HK-2 (cell line): ENCODE measurements around the gene TRIM41.
"Not testable (repeated sequence)": the region's sequence is repeated elsewhere in the genome, so short reads cannot be mapped to it uniquely, and the experiment has no call there.

Experiments
- DNase-seq: peaks from one replicate; pipeline ENCODE4 v3.0.0-alpha.2; 2018; ENCODE audit not compliant: unreplicated experiment

The TRIM41 gene

DNA sequence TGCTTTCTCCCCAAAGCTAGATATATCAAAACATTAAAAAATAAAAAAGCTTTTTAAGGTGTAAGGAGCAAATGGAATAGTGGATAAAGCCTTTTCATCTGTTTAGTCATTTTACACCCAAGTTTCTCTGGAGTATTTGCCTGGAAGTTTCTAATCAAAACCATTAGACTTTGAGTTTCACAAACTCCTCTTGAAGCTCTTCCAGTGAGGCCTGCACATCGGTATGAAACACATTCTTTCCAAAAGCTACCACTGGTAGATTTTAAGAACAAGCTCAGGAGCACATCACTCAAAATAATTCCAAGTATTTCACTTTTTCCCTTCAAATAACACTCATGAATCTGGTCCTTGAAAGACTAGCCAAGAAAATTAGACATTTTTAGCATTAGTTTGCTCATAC is 32.2 kb downstream of the TRIM41 start:
- DNase-seq, result no peak

DNA sequence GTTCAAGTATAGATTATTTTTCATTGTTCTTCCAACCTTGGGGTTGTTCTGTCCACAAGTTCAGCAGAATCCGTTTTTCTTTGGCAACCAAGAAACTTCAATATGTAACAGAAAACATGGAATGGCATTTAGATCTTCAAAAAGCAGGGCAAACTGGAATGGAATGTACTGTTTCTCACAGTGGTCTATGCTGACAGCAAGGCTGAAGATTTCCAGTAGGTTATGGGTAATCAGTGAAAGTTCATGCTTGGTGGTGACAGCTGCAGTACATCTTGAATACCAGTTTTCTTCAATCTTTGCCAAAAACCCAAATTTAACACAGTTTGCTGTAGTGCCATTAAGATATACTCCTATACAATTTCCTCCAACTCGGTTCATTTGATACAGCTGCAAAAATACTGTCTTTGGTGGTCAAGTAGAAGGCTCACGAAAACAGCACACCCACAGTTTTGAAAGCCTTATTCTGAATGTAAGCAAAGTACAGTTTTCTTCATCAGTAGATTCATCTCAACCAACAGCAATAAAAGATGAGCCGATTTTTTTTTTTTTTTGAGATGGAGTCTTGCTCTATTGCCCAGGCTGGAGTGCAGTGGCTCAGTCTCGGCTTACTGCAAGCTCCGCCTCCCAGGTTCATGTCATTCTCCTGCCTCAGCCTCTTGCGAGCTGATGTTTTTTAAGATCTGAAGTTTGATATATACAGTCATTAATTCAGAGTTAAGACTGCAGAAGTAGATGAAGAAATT is 32.9 kb downstream of the TRIM41 start:
- DNase-seq, result no peak

DNA sequence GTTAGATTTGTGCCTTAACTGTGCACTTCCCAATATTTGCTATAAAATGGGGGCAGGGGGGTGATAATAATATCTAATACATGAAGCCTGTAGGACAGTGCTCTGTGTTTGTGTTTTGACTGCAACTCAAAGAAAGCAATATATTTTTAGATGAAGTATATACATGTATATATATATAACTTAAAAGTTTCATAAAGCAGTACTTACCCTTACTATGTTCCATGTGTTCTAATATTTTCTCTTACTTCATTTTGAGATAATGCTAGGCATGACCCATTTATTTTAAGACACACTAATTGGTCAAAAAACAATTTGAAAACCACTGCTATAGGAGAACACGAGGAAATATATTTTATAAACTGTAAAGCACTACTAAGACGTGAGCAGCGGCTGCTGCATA is 35.5 kb downstream of the TRIM41 start:
- DNase-seq, result no peak

DNA sequence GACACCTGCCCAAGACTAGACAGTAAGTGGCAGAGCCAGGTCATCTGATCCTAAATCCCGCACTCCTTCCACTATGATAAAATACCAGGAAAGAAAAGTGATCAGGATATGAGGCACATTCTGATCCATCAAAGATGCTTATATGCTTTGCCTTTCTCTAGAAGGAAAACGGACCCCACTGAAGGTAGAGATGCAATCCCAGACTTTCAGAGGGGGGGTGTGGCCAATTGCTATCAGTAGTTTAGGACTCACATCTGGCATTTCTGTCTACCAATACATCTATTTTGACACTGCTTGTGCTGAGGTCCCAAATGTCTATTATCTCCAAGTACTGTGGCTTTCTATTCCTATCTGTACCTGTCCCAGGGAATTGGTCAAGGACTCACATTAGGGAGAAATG is 36.2 kb downstream of the TRIM41 start:
- no peak for DNase-seq

DNA sequence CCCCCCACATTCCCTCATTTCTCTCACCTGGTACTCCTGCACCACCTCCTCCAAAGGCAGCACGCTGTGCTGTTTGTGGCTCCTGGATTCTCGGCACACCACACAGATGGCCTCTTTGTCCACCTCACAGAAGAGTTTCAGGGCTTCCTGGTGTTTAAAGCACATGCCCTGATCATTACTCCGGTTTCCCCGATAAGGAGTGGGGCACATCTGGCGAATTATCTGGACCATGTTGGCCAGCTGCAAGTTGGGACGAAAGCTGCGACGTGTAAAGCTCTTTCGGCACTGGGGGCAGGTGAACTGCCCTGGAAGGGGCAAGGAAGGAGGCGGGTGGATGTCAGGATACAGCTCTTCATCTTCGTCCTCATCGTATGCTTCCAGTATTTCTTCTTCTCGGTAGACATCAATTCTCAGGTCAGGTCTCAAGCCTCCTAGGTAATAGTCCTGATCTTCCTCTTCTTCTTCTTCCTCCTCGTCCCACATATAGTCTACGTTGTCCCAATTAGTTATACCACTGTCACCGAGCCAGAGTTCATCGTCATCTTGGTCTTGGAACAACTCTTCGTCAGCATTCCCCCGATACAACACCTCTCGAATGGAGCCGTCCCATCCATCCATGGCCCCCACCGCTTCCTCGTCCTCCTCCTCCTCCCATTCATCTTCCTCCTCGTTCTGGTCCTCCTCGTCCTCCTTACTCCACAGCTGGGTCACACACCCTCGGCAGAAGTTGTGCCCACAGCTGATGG is 37.1 kb downstream of the TRIM41 start:
- DNase-seq, result no peak

DNA sequence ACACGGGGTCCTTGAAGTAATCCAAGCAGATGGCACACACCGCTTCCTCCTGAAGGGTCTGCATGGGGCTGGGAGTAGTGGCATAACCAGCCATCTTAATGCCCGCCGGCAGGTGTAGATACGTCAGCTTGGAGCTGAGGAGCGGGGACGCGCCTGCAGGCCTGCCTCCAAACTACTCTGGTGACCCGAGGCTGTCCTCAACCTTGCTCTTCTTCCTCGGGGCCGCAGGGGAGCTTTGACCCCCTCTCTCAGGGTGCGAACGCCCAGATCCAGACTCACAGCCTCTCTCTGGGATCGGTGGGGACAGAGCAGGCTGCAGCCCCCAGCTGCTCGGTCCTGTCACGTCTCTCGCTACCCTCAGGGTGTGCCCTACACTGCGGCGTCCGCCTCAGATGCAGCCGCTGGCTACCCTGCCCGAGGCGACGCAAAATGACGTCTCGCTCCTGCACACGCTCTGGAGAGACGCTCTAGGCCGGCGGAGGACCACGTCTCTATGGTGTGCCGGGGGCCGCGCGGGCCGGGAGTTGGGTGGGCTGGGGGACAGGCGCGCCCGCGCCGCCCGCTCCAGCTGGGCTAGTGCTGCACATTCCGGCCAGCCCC is 37.7 kb downstream of the TRIM41 start, which contains the start of gene TRIM52:
Gene TRIM52 (minus strand): TSS at position 424 of the 600 bp plus-strand sequence. CDS start 330 bp downstream, at position 94.
- DNase-seq, result peak; percentile 82

DNA sequence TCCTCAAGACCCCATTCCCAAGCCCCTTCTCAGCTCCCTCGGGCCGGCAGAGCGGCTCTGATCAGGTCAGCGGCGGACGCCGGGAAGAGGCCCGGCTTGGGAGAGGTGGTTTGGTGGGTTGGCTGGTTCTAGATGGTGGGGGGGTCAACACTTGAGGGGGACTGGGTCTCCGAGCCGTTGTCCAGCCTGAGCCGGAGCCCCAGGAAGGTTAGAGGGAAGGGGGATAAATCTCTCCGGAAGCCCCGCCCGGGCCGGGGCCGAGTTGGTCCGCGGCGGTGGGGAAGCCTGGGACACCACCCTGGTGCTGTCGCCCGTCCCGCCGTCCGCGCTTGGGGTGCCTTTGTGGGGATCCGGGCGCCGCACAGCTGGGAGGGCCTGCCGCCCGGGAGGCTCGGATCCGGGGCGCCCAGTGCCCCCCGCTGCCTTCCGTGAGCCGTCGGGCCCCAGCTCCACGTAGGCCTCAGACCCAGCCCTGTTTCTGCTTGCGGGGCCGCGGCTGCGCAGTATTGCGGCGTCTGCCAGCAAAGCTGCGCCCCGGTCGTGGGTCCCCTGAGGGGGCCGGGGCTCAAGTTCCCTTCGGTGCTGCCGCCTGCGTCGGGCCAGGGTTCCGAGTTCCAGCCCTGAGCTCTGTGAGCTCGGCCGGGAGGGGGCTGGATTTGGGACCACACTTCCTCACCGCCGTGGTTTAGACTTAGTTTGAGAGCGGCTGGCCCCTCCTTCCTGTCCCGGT is 38.4 kb downstream of the TRIM41 start:
- DNase-seq, result peak; percentile 64

DNA sequence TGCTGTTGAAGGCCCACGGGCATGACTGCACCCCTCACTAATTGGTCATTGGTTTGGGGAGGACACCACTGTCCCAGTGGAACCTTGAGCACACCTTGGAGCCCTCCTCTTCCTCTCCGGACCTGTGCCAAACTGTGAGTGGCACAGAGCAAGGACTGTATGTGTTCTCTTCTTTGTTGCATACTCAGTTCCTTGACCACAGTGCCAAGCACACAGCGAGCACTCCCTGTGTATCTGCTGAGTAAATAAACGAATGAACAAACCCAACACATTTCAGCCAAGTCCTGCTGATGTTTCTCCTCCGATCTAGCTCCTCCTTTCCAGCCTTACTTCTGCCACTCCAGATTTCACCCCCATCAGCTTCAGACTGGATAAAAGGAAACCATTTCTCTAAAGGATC is 40.6 kb downstream of the TRIM41 start:
- no peak for DNase-seq

DNA sequence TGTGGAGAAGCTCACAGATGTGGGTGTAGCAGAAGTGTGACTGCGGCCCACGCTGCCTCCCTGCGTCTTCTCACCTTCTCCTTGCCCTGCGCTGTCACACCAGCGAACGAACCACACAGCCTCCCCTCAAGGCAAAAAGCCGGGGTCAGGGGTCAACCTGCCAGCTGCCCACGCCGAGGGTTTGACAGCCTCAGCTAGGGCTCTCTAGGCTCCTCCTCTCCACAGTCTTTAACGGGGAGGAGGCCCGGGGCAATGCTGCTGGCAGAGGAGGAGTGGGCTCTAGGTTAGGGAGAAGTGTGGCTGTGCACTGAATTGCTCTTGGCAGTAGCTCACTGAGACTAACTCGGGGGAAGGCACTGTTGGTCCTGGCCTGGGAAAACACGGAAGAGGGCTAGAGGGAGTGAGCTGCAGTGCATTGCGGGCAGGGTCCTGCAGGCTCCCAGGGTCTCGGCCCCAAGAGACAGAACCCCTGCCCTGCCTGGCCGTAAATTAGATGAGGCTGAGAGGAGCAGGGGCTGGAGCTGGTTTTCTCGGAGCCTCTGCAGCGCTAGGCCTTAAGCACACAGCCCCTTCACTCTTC is 42.1 kb downstream of the TRIM41 start:
- DNase-seq, result no peak

DNA sequence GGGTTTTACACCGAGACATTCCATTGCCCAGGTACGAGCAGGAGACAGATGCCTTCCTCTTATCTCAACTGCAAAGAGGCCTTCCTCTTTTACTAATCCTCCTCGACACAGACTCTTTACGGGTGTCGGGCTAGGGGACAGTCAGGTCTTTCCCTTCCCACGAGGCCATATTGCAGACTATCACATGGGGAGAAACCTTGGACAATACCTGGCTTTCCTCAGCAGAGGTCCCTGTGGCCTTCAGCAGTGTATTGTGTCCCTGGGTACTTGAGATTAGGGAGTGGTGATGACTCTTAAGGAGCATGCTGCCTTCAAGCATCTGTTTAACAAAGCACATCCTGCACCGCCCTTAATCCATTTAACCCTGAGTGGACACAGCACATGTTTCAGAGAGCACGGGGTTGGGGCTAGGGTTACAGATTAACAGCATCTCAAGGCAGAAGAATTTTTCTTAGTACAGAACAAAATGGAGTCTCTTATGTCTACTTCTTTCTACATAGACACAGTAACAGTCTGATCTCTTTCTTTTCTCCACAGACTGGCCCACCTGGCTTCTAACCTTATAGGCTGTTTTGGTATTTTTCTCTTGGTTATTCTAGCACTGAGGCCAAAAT is 44.3 kb downstream of the TRIM41 start:
- peak; percentile 9 for DNase-seq

DNA sequence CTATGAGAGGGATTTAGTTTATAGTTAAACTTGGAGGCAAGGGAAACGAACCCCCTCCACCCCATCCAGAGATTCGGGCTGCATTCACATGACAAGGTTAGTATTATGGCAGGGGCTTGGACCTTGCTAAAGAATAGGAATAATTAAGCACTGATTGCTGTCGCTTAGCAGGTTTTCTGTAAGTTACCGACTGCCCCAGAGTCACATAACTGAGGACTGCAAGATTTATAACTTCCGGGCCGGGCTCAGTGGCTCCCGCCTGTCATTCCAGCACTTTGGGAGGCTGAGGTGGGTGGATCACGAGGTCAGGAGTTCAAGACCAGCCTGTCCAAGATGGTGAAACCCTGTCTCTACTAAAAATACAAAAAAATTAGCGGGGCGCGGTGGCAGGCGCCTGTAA is 44.8 kb downstream of the TRIM41 start:
- not testable (repeated sequence) for DNase-seq

DNA sequence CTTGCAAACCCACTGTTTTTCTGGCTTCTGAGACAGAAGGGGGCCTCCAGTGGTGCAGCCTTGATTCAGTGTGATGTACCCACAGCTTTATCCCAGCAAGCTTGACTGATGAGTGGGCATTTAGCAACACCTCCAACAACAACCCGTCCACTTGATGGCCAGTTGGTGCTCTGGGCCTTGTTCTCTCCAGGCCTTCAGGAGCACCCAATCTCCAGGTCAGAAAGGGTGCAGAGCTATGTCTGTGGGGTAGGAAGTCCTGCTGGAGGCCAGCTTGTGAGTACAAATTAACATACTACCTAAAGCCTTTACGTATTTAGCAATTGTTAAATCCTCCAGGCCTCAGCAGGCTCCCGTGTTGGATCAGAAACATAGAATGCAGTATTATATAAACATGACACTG is 48.0 kb downstream of the TRIM41 start:
- DNase-seq, result no peak

DNA sequence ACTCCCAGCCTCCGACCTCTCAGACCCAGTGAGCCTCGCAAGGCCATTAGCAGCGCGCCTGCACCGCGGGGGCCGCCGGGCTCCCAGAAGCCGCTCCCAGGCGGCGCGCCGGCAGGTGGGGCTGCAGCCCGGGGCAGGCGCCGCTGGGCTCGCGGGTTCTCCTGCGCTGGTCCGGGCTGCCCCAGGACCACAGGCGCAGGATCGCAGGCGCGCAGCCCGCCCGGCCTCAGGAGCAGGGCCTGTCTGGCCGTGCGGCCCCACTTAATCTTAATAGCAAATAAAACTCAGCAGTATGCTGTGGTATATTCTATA is 50.3 kb downstream of the TRIM41 start:
- DNase-seq, result not testable (repeated sequence)

DNA sequence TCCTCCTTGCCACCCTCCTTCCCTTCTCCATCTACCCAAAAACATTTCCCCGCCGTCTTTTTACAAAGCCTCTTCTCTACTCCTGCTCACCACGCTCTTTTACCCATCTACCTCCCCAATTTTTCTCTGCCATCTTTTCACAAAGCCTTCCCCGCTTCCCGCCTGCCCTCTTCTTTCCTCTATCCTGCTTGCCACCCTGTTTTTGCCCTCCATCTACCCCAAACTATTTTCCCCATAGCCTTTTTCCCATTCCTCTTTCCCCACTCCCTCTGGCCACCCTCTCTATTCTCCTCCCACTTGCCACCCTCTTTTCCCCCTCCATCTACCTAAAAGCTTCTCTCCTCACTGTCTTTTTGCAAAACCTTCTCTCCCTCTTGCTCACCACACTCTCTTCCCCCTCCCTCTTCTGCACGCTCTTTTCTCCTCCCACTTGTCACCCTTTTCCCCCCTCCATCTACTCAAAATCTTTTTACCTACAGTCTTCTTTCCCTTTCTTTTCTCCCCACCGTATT is 57.2 kb downstream of the TRIM41 start:
- DNase-seq, result no peak

DNA sequence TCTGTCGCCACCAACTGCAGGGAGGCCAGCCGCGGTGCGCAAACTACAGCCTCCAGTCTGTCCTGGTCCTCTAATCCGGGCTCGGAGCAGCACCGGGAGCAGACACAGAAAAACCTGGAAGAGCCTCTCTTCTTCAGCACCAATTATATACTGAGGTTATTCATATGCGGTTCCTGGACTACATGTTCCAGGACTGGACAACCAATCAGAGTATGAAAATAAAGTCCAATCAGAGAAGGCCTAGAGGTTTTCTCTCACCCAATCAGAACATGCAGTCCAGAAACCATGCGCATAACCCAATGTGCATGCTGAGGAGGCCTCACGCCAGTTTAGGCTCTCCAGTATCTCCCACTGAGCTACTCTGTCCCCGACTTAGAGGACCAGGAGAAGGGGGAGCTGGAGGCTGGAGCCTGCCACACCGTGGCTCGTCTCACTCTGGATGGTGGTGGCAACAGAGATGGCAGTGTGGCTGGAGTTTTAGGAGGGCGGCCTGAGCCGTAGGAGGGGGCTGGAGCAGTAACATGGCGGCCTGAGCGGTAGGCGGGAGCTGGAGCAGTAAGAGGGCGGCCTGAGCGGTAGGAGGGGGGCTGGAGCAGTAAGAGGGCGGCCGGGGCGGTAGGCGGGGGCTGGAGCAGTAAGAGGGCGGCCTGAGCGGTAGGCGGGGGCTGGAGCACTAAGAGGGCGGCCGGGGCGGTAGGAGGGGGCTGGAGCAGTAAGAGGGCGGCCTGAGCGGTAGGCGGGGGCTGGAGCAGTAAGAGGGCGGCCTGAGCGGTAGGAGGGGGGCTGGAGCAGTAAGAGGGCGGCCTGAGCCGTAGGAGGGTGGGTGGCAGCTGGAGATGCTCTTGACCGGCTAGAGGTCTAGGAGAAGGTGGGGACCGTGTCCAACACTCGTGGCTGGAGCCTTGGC is 58.2 kb downstream of the TRIM41 start:
- DNase-seq, result no peak

DNA sequence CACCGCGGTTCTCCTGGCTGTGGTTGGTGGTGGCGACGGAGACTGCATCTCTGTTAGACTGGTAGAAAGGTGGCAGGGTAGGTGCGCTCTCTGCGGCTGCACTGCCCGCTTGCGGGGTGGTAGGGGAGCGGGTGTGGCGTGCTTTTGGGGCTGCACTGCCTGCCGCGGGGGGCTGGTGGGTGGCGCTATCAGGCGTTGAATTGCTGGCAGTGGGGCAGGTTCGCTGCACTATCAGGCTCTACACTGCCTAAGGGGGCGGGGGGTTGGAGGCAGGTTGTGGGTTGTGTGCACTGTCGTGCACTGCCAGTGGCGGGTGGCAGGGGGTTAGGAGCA is 58.9 kb downstream of the TRIM41 start:
- DNase-seq, result no peak

DNA sequence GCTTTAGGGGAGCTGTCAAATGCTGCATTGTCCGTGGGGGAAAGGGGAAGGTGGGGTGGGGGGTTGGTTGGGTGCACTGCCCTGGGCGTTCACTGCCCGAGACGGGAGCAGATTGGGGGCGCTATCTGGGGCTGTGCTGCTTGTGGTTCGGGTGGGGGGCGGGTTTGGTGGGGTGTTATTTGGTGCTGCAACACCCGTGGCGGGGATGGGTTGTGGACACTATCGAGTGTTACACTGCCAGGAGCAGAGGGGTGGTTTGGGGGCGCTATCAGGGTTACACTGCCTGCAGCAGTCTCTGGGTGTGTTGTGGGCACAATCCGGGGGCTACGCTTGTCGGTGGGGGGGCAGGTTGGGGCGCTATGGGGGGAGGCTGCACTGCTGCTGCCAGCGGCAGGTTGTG is 59.3 kb downstream of the TRIM41 start:
- not testable (repeated sequence) for DNase-seq

DNA sequence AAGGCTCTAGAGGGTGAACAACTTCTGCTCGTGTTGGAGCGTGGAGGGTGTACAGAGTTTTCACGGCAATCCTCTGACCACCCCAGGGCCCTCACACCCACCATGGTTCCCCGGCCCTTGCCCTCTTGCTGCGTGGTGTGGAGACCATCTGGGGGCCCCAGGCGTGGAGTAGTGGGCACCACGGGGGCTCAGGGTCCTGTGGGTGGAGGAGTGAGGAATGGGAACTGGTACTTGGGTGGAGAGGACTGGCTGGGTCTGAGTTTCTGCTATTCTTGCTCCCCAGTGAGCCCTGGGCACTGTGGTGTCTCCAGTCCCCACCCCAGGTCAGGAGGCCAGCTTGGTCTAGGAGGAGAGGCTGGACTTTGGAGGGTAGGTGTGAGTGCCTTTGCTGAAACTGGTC is 59.8 kb downstream of the TRIM41 start:
- DNase-seq, result no peak

DNA sequence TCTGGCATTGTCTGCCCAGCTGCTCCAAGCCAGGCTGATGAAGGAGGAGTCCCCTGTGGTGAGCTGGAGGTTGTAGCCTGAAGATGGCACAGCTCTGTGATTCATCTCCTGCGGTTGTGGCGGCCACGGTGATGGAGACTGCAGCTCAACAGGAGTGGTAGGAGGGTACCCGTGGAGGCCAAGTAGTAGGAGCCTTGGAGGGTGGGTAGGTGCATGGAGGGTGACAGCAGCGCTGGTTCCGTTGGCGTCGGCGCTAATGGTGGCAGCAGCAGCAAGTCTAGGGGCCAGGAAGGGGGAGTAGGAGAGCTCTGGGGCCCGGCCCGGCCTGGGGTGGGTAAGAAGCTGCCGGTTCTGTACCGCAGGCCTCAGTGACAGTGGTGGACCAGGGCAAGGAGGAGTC is 60.3 kb downstream of the TRIM41 start:
- DNase-seq, result no peak
